OCI-LY7 (cell line): Measurements from ENCODE around the gene EIF4A2.

Experiments
- CTCF ChIP-seq: fragments of 200-600 bp; sonication (generic); conservative IDR thresholded peaks from 2 replicates; pipeline ENCODE4 v1.5.1; 2014; ENCODE audit warnings: mild to moderate bottlenecking, antibody characterized with exemption, low read length, moderate library complexity, mixed read lengths
- EZH2phosphoT487 ChIP-seq: fragments of 200-600 bp; sonication (generic); IDR thresholded peaks from 2 replicates; pipeline ENCODE4 v1.6.1; 2018; ENCODE audit warnings: low read depth, borderline replicate concordance, mild to moderate bottlenecking, mixed run types, antibody characterized with exemption, low read length, moderate library complexity, mixed read lengths

- TF ChIP-seq CTCF, result no peak
- no peak for TF ChIP-seq EZH2phosphoT487
Observed at GRCh38 chr3:186784820-186785494, 1.6 kb downstream of the EIF4A2 start.
